NCI-H748 (cell line): Measurements from ENCODE around the gene ATF3.
"Not testable (repeated sequence)": the region's sequence is repeated elsewhere in the genome, so short reads cannot be mapped to it uniquely, and the experiment has no call there.

Source experiments
- DNase-seq: peaks from one replicate; lab custom pipeline; 2025; ENCODE audit not compliant: unreplicated experiment; lab: John Stamatoyannopoulos, UW

The ATF3 gene

DNA sequence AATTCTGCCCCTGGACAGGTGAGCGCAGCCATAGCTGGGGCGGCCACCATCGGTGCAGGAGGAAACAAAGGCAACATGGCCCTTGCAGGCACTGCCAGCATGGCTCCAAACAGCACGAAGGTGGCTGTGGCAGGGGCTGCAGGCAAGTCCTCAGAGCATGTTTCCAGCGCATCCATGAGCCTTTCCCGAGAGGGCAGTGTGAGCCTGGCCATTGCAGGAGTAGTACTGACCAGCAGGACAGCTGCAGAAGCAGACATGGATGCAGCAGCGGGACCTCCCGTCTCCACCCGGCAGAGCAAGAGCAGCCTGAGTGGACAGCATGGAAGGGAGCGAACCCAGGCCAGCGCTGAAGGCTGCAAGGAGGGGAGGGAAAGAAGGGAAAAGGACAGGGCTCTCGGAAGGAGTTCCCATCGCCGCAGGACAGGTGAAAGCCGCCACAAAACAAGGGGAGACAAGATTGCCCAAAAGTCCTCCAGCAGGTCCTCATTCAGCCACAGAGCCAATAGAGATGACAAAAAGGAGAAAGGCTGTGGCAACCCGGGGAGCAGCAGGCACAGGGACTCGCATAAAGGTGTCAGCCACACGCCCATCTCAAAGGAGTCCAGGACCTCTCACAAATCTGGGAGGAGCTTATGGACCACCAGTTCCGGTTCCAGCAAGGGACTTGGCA is 17.4 kb downstream of the ATF3 start:
- no peak for DNase-seq

DNA sequence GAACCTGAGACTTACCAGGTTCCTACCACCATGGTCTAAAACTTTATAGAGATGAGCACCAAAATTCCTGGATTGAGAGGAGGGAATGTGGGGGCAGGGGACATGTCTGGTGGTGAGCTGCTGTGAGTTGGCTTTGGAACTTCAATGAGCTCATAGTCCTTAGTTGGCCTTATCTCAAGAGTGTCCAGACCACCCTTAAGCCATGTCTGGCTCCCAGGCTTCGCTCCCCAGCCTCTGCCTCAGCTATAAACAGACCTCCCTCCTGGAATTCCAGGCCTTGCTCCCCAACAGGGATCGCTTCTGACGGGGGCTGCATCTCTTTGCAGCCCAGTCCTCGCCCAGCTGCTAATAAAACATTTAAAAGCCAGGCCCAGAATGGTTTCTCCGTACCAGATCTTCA is 19.5 kb downstream of the ATF3 start:
- no peak for DNase-seq

DNA sequence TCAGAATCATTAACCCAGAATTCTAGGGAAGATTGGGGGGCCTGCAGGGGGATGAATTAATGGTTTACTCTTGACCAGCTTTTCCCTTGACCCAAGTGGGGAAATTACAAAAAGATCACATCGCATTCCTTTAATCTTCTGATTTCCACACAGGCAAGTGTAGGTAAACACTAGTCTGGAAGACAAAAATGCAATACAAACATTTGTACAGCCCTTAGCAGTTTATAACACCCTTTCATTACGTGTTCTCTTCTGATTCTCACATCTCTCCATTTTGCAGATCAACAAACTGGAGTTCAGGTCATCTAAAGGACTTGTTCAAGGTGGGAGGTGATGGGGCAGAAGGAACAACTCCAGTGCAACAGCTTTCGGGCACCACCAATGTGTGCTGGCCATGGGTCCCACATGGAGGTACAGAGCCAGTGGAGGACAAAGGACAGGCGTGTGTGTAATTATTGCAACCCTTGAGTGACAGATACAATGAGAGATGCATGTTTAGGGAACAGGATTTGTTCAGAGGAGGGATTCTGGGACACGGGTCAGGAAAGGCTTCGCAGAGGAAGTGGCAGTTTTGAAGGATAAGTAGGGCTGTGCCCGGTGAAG is 20.4 kb downstream of the ATF3 start:
- no peak for DNase-seq

DNA sequence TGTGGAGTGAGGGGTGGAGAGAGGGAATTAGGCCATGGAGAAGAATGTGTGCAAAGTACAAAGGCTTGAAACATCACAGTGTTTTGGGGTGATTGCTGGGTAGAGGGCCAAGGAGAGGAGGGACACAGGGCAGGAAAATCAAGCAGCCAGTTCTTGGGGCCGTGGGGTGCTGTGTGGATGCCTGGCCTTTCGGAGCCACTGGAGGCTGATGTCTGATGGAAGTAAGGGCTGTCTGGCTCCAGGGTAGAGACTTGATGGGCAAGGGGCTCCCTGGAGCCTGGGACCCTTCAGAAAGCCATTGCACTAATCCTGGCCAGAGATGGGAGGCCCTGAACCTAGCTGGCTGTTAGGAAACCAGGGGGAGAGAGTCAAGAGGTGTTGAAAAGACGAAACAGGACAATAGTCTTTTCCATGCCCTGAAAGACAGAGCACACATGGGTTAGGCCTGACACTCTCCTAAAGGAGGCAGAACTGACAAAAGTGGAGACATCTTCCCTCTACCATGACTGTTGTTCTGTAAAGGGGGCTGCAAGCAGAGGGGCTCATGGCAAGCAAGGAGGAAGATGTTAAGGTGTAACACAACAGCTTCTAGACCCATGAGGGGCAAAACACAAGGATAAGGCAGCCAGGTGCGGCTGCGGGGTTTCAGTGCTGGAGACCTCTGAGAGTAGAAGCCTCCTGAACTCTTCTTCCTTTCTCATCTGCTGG is 21.0 kb downstream of the ATF3 start:
- no peak for DNase-seq

DNA sequence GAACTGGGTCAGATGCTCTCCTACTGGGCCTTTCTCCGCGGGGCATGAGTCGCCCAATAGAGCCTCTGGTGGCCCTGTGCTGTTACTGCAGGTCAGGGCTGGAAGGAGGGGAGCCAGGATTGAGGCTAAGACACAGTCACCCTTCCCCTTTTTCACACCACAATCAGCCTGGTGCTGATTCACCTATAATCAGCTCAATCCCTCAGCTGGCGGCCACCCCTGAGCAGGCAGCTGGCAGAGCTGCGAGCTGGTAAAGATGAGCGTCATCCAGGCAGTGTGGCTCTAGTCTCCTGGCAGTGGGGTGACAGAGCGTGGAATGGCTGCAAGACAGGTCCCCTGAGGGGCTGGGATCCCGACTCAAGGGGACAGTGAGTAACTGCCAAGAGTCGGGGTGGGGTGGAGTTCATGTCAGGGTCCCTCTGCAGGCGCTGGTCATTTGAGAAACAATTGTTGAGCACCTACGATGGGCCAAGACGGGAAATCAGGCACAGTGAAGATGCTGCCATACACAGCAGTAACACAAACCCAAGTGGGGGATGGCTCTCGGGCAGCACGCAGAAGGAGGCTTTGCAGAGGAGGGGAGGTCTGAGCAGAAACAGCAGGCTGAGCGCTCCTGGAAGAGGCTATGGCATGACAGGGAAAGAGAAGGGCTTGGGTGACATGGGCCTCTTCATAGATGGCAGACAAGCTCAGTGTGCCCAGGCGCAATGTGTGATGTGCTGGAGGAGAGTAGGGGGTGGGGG is 21.8 kb downstream of the ATF3 start:
- DNase-seq = peak; percentile 23

DNA sequence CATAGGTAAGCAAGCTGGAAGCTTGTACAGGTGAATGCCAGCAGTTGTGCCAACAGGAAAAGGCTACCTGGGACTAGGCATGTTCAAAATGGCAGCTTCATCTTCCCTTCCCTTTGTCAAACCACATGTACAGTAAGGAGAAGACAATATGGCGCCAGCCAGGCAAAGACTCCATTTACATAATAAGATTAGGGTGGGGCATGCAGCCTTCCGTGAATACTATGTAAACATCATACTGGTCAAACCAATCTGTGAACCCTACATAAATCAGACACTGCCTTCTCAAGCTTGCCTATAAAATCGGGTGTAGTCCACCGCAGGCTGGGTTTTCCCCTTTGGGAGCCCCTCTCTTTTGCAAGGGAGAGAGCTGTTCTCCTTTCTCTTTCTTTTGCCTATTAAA is 24.6 kb downstream of the ATF3 start:
- DNase-seq = peak; percentile 68

DNA sequence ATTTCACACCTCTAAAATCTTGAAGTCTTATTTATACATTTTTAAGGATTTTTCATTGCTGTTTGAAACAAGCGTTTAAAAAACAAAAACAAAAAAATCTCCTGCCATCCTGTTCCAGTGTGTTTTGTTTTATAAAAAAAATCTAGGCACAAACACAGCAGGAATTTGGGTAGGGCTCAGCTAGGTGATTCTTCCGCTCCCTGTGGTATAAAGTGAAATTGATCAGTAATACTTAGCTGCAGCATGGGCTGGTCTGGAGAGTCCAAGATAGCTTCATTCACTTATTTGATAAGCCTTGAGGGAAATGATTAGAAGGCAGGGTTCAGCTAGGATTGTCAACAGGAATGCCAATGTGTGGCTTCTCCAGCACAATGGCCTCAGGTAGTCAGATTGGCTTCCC is 25.7 kb downstream of the ATF3 start:
- no peak for DNase-seq

DNA sequence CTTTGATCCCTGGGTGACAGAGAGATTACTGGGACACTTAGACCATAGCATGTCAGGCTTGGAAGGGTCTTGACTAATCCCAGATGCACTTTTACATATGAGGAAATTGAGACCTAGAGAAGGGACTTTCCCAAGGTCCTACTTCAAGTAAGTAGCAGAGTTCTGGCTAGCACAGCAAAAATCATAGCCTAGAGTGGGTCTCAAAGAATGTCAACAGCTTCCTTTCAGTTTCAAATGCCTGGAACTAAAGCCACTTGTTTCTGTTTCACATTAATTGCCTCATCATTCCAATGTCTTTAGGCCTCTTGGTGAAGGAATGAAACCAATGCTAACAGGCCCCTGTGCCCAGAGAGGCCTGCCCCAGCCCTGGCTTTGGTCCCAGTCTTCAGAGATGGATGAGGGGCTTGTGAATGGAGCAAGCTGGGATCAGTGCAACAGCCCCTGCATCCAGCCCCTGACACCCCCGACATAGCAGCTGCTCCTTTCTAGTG is 26.6 kb downstream of the ATF3 start:
- DNase-seq = no peak

DNA sequence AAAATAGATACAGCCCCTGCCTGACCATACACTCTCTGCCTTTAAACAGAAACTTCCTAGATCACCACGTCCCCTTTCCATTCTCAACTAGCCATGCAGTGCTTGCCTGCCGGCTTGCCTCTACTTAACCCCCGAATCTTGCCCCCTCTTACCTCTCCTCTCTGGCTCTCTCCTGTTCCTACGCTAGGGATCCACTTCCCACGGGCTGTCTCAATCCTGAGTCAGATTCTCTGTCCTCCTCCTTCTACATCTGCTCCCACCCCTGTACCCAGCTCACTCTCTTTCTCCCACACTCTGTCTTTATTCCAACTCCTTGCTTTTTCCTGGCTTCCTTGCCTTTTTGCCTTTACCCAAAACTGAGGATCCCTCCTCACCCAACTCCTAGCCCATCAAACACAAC is 29.3 kb downstream of the ATF3 start:
- no peak for DNase-seq

DNA sequence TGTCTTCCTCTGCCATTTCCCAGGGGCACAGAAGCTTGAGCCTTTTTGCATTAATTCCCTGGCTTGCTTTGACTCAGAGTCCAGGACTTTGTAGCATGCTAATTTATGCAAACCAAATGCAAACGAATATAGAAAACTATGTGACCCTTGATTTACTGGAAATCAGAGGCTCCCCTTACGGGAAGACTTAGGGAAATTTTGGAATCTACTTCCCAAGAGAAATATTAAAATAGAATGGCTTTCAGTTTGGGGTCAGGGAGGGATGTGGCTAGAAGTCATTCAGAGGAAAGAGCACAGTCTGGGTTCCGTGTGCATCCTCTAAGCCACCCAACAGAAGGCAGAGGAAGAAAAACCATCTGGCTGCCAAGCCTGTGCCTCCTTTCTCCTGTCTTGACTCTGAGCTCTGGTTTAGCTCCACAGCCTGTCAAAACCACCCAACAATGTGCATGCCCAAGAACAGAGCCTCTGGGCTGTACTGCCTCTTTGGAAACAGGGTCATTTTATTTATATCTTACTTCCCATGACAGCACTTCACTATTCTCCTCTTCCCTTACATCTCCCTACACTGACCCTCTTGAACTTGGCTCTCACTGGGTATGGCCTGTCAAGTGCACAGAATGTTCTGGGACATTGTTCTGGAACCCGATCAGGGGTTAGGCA is 30.1 kb downstream of the ATF3 start:
- DNase-seq = no peak

DNA sequence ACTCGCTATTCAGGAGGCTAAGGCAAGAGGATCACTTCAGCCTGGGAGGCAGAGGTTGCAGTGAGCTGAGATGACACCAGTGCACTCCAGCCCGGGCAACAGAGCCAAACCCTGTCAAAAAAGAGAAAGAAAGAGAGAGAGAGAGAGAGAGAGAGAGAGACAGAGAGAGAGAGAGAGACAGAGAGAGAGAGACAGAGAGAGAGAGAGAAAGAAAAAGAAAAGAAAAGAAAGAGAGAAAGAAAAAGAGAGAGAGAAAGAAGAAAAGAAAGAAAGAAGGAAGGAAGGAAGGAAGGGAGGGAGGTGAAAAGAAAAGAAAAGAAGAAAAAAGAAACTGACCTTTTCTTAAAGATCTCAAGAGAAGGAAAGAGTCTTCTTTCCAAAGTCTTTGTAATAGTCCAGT is 31.0 kb downstream of the ATF3 start:
- not testable (repeated sequence) for DNase-seq

DNA sequence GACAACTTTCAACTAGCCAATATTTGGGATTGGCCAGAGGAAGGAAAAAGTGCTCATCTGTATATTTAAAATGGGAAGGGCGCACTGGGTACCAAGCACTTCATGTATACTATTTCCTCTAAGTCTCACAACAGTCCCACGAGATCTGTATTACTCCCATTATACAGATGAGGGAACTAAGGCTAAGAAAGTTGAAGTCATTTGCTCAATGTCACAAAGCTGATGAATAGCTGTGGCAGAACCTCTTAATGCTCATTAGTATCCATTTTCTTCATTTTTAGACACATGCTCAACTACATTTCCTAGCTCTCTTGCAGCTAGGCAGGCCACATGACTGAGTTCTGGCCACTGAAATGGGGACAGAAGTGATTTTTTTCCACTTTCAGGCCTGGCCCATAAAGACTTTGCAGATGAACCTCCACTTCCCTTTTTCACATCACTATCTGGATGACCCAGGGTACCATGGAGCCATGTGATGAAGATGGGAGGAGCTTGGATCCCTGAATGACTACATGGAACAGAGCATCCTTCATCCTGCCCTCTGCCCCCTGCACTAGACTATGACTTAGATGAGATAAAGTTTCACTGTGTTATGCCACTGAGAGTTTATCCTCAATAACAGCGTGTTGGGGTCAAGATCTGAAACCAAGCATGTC is 31.8 kb downstream of the ATF3 start:
- DNase-seq = no peak

DNA sequence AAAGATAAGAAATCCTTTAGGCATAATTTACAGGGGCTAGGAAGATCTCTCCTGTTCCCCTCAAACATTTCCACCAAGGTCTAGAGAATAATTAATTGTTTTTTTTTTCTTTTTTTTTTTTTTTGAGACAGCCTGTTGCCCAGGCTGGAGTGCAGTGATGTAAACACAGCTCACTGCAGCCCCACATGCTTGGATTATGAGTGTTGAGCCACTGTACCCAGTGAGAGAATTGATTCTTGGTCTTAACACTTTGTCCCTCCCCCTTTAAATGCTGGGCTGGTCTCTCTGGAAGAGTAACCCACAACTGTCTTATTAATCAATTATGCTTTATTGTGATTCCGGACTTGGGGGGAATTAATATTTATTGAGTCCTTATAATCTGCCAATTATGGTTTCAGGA is 33.4 kb downstream of the ATF3 start:
- DNase-seq = no peak

DNA sequence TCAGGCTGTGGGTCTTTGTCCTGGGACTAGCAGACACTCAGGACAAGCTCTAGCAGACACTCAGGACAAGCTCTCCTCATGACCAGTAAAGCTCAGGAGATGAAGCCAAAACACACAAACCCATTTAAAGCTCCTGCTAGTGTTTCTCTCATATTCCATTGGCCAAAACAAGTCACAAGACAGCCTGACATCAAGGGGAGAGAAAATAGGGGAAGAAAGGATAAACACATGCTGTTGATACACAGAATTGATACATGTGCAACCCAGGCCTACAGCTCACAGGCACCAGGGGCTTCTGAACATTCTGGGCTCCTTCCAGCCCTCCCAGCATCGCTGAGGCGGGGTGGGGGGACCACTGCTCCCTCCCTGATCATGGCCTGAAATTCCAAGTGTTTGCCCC is 35.3 kb downstream of the ATF3 start:
- DNase-seq = no peak

DNA sequence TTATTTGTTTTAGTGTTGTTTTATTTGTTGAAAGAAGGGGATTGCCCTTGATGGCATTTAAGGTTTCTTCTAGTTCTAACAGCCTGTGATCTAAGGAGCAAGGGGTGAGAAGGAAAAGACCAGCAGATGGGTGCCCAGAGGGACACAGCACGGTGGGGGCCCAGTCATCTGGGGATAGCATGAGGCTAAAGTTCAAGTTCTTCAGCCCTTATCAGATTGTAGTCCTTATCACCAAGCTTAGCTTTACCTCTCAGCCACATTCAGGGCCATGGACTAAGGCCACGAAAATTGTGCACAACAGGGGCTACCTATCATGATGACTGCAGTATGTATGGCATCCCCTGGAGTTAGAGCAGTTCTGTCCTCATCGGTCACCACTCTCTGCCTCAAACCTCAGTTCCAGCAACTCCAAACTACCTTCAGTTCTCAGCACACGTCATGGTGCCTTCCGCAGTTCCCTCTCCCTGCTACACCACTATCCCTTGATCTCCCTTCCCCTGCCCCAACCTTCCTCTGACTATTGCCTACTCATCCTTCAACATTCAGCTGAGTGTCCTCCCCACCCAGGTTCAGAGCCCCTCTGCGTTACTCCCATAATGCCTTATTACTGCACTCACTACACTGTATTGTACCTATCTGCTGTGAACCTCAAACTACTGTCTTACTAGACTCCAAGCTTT is 36.4 kb downstream of the ATF3 start:
- no peak for DNase-seq

DNA sequence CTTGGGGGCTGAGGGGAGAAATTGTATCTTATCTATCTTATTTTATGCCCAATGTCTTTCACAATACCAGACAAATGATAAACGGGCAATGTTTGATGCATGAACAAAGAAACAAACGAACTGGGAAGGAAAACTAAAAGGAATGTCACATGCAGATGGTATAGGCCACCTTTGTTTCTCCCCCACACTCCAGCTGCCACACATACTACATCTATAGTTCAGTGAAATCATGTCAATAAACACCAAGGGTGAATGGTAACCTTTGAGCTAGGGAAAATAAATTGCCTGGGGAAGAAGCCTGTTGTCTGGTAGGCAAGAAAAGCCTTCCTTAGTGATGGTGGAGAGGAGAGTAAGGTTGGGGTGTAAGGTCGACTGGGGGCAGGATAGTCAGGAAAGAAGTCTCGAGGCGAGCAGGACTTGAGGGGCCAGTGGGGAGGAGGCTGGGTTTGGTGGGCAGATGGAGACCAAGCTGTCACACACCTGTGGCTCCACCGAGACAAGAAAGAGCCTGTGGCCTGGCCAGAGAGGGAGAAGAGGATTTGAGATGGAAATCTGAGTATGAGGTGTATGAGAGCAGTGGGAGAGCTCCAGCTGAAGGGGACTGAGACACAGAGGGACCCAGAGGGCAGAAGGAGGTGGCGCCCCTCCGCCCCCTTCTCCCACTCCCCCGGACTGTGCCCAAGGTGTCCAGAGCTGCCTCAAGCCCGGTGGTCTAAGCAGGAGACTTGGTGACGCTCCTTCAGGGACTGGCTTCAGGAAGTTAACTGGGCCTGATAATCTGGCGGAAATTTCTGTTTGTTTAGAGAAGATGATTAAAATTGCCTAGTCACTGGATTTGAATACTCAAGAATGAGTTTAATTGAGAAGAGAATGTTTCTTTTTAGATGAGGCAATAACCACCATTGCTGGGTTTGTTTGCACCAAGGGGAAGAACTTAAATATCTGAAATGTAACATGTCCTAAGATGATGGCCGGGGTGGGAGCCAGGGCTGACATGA is 37.3 kb downstream of the ATF3 start:
- no peak for DNase-seq

DNA sequence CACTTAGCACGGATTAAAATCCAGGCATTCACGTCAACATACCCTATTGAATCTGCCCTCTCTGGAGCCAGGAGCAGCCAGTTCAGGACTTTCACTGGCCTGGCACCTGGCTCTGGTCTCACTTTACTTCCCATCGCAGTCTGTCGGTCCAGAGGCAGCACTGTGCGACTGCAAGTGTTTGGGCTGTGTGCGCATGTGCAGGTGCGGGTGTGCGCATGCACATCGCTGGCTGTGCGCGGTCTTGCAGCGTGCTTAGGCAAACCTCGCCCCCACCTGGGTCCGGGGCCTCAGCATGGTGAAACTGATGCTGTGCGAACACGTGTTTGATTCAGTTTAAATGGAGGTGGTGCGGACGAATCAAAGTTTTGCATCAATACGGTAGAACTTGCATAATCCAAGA is 38.0 kb downstream of the ATF3 start:
- no peak for DNase-seq

DNA sequence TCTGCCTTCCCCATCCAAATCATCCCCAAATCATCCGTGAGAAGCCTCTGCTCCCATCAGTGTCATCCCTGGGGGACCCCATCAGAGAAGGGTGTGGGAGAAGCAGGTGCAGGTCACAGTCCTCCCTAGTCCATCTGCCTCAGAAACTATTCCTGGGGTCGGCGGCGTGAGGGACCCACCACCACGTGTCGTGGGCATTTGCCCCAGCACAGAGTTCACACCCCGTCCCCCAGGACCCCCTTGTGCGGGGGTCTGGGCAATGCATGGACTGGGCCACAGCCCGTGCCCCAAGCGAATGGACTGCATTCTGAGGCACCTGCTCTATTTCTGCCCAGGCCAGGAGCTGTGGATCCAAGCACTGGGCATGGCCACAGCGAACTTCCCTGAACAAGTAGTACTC is 38.4 kb downstream of the ATF3 start:
- no peak for DNase-seq

DNA sequence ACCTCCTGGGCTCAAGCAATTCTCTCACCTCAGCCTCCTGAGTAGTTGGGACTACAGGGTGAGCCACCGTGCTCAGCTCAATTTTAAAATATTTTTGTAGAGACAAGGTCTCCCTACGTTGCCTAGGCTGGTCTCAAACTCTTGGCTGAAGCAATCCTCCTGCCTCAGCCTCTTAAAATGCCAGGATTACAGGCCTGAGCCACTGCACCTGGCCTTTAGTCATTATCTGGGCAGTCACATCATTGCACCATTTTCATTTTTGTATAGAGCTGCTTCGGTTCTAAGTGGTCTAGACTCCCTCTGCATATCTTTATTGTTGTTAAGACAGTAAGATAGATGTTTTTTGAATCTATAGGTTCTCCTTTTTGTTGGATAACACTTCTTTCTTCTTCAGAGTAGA is 39.9 kb downstream of the ATF3 start:
- DNase-seq = no peak
